Trophoblast cell (in vitro differentiated cells and primary cell): Measurements from ENCODE around the gene CAPN13.

Experiments used
- DNase-seq, 2 donors: peaks; one replicate each; pipeline ENCODE4 v3.0.0-alpha.2; 2016
- H2AFZ ChIP-seq: 2 replicates; pipeline ENCODE4 v1.6.1; 2013; ENCODE audit warnings: low read length, moderate library complexity, mild to moderate bottlenecking; ENCODE audit not compliant: insufficient read depth, poor library complexity
- H2AK5ac ChIP-seq: 2 replicates; pipeline ENCODE4 v1.6.1; 2013; ENCODE audit warnings: mild to moderate bottlenecking, low read length
- H2BK120ac ChIP-seq: 2 replicates; pipeline ENCODE4 v1.6.1; 2013; ENCODE audit warnings: low read length, mild to moderate bottlenecking, moderate library complexity; ENCODE audit not compliant: insufficient read depth, poor library complexity
- H2BK12ac ChIP-seq: 2 replicates; pipeline ENCODE4 v1.6.1; 2013; ENCODE audit warnings: mild to moderate bottlenecking, low read length, moderate library complexity
- H2BK5ac ChIP-seq: 2 replicates; pipeline ENCODE4 v1.6.1; 2013; ENCODE audit warnings: low read length, low read depth, moderate library complexity, mild to moderate bottlenecking; ENCODE audit not compliant: poor library complexity
- H3K14ac ChIP-seq: 2 replicates; pipeline ENCODE4 v1.6.1; 2013; ENCODE audit warnings: mild to moderate bottlenecking, low read length
- H3K18ac ChIP-seq: 2 replicates; pipeline ENCODE4 v1.6.1; 2013; ENCODE audit warnings: mild to moderate bottlenecking, low read length
- H3K23ac ChIP-seq: 2 replicates; pipeline ENCODE4 v1.6.1; 2013; ENCODE audit warnings: low read length
- H3K27ac ChIP-seq: 2 replicates; pipeline ENCODE4 v1.5.1; 2013; ENCODE audit warnings: low read depth, mild to moderate bottlenecking, inconsistent platforms, low read length, moderate library complexity
- H3K27me3 ChIP-seq: 2 replicates; pipeline ENCODE4 v1.6.1; 2013; ENCODE audit warnings: inconsistent platforms, mild to moderate bottlenecking, low read length, moderate library complexity; ENCODE audit not compliant: insufficient read depth
- H3K36me3 ChIP-seq, 2 experiments: 1 replicate in 1 of 2; 2 replicates in 1 of 2; pipeline ENCODE4 v1.6.1; 2013; ENCODE audit warnings: low read length in 2 of 2, mild to moderate bottlenecking in 2 of 2, moderate library complexity in 1 of 2; ENCODE audit not compliant: insufficient read depth in 2 of 2, control insufficient read depth in 1 of 2
- H3K4ac ChIP-seq: 2 replicates; pipeline ENCODE4 v1.6.1; 2013; ENCODE audit warnings: low read depth, mild to moderate bottlenecking, low read length, moderate library complexity
- H3K4me1 ChIP-seq, 2 experiments: 1 replicate in 1 of 2; 2 replicates in 1 of 2; pipeline ENCODE4 v1.6.1; 2013; ENCODE audit warnings: low read length in 2 of 2, mild to moderate bottlenecking in 2 of 2, moderate library complexity in 1 of 2; ENCODE audit not compliant: insufficient read depth in 2 of 2, control insufficient read depth in 1 of 2
- H3K4me2 ChIP-seq: 2 replicates; pipeline ENCODE4 v1.6.1; 2013; ENCODE audit warnings: inconsistent platforms, mild to moderate bottlenecking, low read length, moderate library complexity
- H3K4me3 ChIP-seq: 2 replicates; pipeline ENCODE4 v1.5.1; 2013; ENCODE audit warnings: mild to moderate bottlenecking, low read depth, low read length, inconsistent platforms
- H3K79me1 ChIP-seq: one replicate; pipeline ENCODE4 v1.6.1; 2013; ENCODE audit warnings: low read length
- H3K79me2 ChIP-seq: 2 replicates; pipeline ENCODE4 v1.6.1; 2013; ENCODE audit warnings: low read length, mild to moderate bottlenecking; ENCODE audit not compliant: control insufficient read depth, insufficient read depth, poor library complexity
- H3K9ac ChIP-seq: 2 replicates; pipeline ENCODE4 v1.6.1; 2013; ENCODE audit warnings: mild to moderate bottlenecking, low read length
- H3K9me3 ChIP-seq: 2 replicates; pipeline ENCODE4 v1.6.1; 2013; ENCODE audit warnings: low read depth, mild to moderate bottlenecking, control low read depth, inconsistent platforms, low read length; ENCODE audit not compliant: insufficient read depth
- H4K12ac ChIP-seq: 2 replicates; pipeline ENCODE4 v1.6.1; 2013; ENCODE audit warnings: low read depth, mild to moderate bottlenecking, low read length, moderate library complexity
- H4K8ac ChIP-seq: 2 replicates; pipeline ENCODE4 v1.6.1; 2013; ENCODE audit warnings: low read depth, mild to moderate bottlenecking, low read length, moderate library complexity
- H4K91ac ChIP-seq: one replicate; pipeline ENCODE4 v1.6.1; 2013; ENCODE audit warnings: low read depth, mild to moderate bottlenecking, low read length, moderate library complexity
- WGBS: extraction: QIAGEN DNeasy Blood & Tissue Kit; methylation state at CpG from one replicate; pipeline ENCODE4 v1.1.7; 2013; ENCODE audit warnings: missing lambda C conversion rate; ENCODE audit not compliant: insufficient read length, insufficient coverage; ENCODE audit errors: extremely low coverage; 5-methylcytosine and 5-hydroxymethylcytosine counted together

The CAPN13 gene

DNA sequence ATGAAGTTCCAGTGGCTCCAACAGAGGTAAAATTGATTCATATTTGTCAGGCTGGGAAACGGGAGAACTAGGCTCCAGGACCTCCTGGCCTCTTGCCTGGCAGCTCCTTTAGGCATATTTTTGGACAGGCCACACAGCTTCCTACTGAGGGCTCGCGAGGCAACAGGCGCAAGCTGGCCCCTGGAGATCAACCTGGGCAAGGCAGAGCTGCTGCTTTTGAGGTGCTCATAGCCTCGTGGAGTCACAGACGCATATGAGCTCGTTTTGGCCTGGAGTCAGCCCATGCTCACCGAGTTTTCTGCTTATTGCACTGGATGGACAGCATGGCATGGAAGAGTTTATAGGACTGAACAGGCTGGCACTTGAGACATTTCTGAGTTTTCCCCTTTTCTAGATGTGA, 97.7 kb downstream of the CAPN13 start:
- Histone ChIP-seq H3K18ac (no peak overlapping the region), H3K14ac (no peak overlapping the region), H4K91ac (no peak overlapping the region), H2AFZ (no peak overlapping the region), H3K23ac (no peak overlapping the region), H3K9me3 (no peaks in the 10 kb centered on the region), H3K9ac (no peak overlapping the region), H3K79me2 (no peaks in the 10 kb centered on the region), H3K27me3 (no peaks in the 10 kb centered on the region), H4K8ac (no peak overlapping the region), H3K4ac (no peak overlapping the region), H2BK12ac (no peak overlapping the region), H2BK5ac (no peak overlapping the region), H3K79me1 (peaks cover 7% of the 10 kb centered on the region), H3K4me3 (no peak overlapping the region), H3K27ac (no peak overlapping the region), H2AK5ac (no peak overlapping the region), H3K36me3 (no peaks in the 10 kb centered on the region), H2BK120ac (no peak overlapping the region), H3K4me1 (no peaks in the 10 kb centered on the region), H3K4me2 (no peak overlapping the region), H4K12ac (no peak overlapping the region)
- WGBS: no CpG with 5 or more reads among the region's 8 CpGs
- no peak for DNase-seq

DNA sequence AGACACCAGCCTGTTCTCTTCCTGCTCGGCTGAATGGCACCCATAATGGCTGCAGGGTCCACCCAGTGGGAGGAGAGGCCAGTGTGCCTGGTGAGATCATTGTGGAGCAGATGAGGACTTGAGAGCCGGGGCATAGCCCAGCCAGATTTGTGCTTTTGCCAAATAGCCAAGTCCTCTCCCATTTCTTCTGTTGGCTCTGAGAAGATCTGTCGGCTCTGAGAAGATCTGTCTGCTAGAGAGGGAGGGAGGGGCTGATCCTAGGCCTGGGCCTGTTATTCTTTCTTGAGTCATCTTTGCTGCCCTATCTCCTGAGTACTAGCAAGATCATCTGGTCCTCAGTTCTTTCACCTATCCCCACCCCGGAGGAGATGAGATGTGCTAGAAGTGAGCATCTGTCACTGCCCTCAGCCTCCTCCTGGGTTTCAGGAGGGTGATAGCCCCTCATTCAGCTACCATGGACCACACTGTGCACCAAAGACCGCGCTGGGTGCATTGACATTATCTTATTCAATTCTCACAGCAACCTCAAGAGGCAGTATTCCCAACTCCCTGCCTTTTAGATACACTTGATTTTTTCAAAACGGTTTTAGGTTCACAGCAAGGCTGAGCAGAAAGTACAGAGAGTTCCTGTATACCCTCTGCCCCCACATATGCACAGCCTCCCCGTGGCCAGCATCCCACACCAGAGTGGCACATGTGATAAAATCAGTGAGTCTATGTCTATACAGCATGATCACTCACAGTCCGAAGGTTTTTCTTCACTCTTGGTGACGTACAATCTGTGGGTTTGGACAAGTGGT, 98.6 kb downstream of the CAPN13 start:
- H4K12ac ChIP-seq: no peak overlapping the region
- H3K18ac ChIP-seq: no peak overlapping the region
- H3K9ac ChIP-seq: no peak overlapping the region
- H2AK5ac ChIP-seq: no peak overlapping the region
- no peak overlapping the region for H3K27ac ChIP-seq
- no peak overlapping the region for H4K8ac ChIP-seq
- H3K23ac ChIP-seq: no peak overlapping the region
- no CpG with 5 or more reads among the region's 10 CpGs for WGBS
- H3K27me3 ChIP-seq: no peaks in the 10 kb centered on the region
- no peaks in the 10 kb centered on the region for H3K9me3 ChIP-seq
- no peaks in the 10 kb centered on the region for H3K4me1 ChIP-seq
- H3K79me2 ChIP-seq: no peaks in the 10 kb centered on the region
- peak in 1 of 2 donors; percentile 39 for DNase-seq
- H3K14ac ChIP-seq: no peak overlapping the region
- H3K4me2 ChIP-seq: no peak overlapping the region
- H3K4me3 ChIP-seq: no peak overlapping the region
- H2BK5ac ChIP-seq: no peak overlapping the region
- H3K79me1 ChIP-seq: peaks cover 7% of the 10 kb centered on the region
- H2BK12ac ChIP-seq: no peak overlapping the region
- H4K91ac ChIP-seq: no peak overlapping the region
- H3K4ac ChIP-seq: no peak overlapping the region
- H2AFZ ChIP-seq: no peak overlapping the region
- H2BK120ac ChIP-seq: no peak overlapping the region
- no peaks in the 10 kb centered on the region for H3K36me3 ChIP-seq

GRCh38 chr2:30707304-30707903, 99.8 kb downstream of the CAPN13 start:
- H3K79me2 ChIP-seq: no peaks in the 10 kb centered on the region
- no peak overlapping the region for H3K23ac ChIP-seq
- H3K9ac ChIP-seq: no peak overlapping the region
- no peak for DNase-seq
- H3K4me3 ChIP-seq: no peak overlapping the region
- no peak overlapping the region for H2AK5ac ChIP-seq
- peak overlapping the region; percentile 11 for H2BK12ac ChIP-seq
- no peak overlapping the region for H3K18ac ChIP-seq
- H4K91ac ChIP-seq: no peak overlapping the region
- H3K79me1 ChIP-seq: peaks cover 7% of the 10 kb centered on the region
- no peak overlapping the region for H2AFZ ChIP-seq
- H3K14ac ChIP-seq: no peak overlapping the region
- no peak overlapping the region for H3K4ac ChIP-seq
- no CpG with 5 or more reads among the region's 8 CpGs for WGBS
- no peak overlapping the region for H3K27ac ChIP-seq
- no peak overlapping the region for H4K8ac ChIP-seq
- no peak overlapping the region for H3K4me2 ChIP-seq
- H3K4me1 ChIP-seq: no peaks in the 10 kb centered on the region
- H2BK5ac ChIP-seq: no peak overlapping the region
- no peaks in the 10 kb centered on the region for H3K27me3 ChIP-seq
- H3K9me3 ChIP-seq: peaks cover 1% of the 10 kb centered on the region
- H3K36me3 ChIP-seq: no peaks in the 10 kb centered on the region
- H4K12ac ChIP-seq: no peak overlapping the region
- H2BK120ac ChIP-seq: no peak overlapping the region

DNA sequence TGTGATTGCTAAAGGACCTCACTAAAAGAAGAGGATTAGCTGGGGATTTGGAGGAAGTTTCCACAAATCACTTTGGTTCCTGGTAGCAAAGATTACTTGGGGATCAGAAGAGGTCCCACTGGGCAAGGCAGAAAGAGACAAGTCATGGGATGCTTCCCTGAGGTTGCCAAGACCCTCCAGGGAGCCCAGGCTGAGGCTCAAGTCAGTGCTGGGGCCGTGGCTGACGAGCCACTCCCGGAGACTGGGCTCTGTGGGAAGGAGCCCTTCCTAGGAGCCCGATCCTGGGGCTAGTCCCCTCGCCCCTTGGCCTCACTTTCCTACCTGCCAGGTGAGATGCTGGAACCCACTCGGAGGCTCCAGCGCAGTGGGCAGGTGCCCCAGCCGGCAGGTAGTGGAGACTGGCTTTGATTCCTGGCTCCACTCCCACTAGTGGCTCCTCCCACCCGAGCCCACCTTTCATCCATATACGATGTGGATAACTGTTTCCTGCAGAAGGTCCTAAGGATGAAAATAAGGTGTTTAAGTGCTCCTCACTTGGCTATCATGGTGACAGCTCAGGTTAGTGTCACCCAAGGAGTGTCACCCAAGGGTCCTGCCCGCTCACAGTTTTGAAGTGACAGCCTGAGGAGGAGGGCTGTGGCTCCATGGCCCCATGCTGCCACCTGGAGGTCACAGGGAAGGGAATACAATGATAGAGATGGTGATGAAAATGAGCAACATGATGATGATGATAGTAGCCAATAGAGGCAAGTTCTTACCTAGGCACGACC, 100.5 kb downstream of the CAPN13 start:
- H3K4me3 ChIP-seq: no peak overlapping the region
- peak overlapping the region; percentile 18 for H2BK5ac ChIP-seq
- peak overlapping the region; percentile 48 for H2BK120ac ChIP-seq
- peak overlapping the region; percentile 54 for H4K91ac ChIP-seq
- H3K4me2 ChIP-seq: no peak overlapping the region
- H3K4me1 ChIP-seq: no peaks in the 10 kb centered on the region
- H3K27ac ChIP-seq: no peak overlapping the region
- no peaks in the 10 kb centered on the region for H3K36me3 ChIP-seq
- no peaks in the 10 kb centered on the region for H3K79me2 ChIP-seq
- H3K18ac ChIP-seq: no peak overlapping the region
- no peak overlapping the region for H2AFZ ChIP-seq
- no CpG with 5 or more reads among the region's 12 CpGs for WGBS
- DNase-seq: peak; percentile 47 to 79
- no peak overlapping the region for H3K9ac ChIP-seq
- H2AK5ac ChIP-seq: peak overlapping the region; percentile 24
- H3K4ac ChIP-seq: no peak overlapping the region
- peak overlapping the region; percentile 56 for H2BK12ac ChIP-seq
- H3K27me3 ChIP-seq: no peaks in the 10 kb centered on the region
- no peak overlapping the region for H4K12ac ChIP-seq
- peaks cover 1% of the 10 kb centered on the region for H3K9me3 ChIP-seq
- H4K8ac ChIP-seq: no peak overlapping the region
- H3K79me1 ChIP-seq: peaks cover 7% of the 10 kb centered on the region
- no peak overlapping the region for H3K23ac ChIP-seq
- no peak overlapping the region for H3K14ac ChIP-seq
